GM10847 (cell line): Measurements from ENCODE around the gene RSRC1.

Experiments used
- POLR2A ChIP-seq: IDR thresholded peaks from 2 replicates; pipeline ENCODE4 v1.6.1; 2011; ENCODE audit not compliant: insufficient read length; ENCODE audit errors: extremely low read depth

Gene RSRC1

GRCh38 chr3:158470944-158471638 lies 361.2 kb downstream of the RSRC1 start:
- TF ChIP-seq POLR2A: no peak

DNA sequence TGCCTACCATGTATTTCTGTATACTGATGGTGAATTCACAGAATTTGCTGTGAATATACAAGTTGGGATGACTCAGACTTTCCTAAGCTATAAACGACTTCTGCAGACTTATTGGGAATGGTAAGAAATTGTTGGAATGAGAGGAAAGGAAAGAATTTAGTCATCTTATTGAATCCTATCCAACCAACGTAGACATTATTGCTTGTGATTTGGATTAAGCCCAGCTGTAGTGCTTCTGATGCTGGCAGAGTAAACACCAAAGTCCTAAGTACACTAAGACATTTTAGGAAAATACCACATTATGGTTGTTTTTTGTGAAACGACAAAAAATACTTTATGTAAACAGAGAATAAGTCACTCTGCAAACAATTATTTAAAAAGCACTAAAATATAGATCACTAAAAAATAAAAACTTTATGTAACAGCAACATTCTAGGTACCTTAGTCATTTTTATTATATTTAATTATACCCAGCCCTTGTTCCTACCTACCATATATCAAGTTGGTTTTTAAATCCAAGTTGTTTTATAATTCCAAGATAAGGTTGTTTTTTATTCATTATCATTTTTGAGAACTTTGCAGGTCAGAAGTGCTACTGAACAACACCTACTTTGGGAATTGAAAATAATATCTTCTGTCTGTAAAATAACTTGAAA lies 361.9 kb downstream of the RSRC1 start:
- no peak for TF ChIP-seq POLR2A

GRCh38 chr3:158479051-158479450 lies 369.2 kb downstream of the RSRC1 start:
- TF ChIP-seq POLR2A: no peak

DNA sequence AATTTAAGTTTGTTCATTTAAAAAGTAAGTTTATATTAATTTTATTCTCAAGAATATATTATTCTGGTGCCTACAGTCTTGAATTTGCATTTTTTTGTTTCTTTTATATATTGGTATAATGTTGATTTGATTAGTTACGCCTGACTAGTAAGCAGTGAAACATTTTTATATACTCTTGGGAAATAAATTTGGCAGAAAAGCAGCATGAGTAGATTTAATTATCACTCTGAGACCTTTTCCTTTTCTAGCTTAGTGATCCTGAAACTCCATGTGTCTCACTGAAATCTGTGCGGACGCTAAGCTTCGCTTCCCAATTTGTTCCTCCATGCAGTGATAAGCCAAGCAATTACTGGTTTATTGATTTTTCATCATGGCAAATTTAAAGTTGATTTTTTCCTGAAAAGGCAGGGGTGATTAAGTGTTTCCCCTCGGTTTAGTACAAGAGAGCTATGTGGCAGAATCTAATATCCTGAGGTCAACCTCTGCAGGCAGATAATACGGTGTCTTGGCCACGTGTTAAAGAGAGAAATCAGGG lies 373.9 kb downstream of the RSRC1 start:
- TF ChIP-seq POLR2A: no peak

- no peak for TF ChIP-seq POLR2A
Measured at GRCh38 chr3:158486200-158486599, 376.3 kb downstream of the RSRC1 start.

GRCh38 chr3:158488670-158489069 lies 378.8 kb downstream of the RSRC1 start:
- no peak for TF ChIP-seq POLR2A

DNA sequence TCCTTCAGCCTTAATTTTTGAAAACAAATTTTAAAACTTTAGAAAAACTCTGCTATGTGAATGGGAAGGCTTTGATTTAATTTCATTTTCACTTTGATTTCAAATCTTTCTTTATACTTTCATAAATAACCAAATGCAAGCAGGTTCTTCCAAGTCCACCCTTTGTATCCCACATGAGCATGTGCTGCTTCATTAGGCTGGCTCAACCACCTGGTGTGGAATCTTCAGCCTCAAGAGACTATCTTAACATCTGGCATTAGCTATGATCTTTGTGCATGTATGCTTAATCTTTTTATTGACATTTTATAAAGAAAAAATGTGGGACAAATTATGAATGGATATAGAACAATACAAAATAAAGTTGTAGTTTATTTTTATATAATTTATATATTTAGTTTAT lies 379.3 kb downstream of the RSRC1 start:
- TF ChIP-seq POLR2A: no peak

GRCh38 chr3:158491968-158492367 lies 382.1 kb downstream of the RSRC1 start:
- no peak for TF ChIP-seq POLR2A

- TF ChIP-seq POLR2A: no peak
Measured at GRCh38 chr3:158492685-158493084, 382.8 kb downstream of the RSRC1 start.

GRCh38 chr3:158493931-158494330 lies 384.0 kb downstream of the RSRC1 start:
- no peak for TF ChIP-seq POLR2A

DNA sequence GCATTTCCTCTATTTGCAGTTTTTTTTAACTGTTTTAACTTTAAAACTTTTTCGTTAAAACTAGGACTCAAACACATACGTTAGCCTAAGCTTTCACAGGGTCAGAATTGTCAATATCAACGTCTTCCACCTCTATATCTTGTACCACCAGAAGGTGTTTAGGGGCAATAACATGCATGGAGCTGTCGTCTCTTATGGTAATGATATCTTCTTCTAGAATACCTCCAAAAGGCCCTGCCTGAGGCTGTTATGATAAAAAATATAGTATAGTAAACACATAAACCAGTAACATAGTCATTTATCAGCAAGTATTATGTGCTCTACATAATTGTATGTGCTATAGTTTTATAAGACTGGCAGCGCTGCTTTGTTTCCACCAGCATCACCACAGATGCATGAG lies 384.8 kb downstream of the RSRC1 start:
- TF ChIP-seq POLR2A: no peak

DNA sequence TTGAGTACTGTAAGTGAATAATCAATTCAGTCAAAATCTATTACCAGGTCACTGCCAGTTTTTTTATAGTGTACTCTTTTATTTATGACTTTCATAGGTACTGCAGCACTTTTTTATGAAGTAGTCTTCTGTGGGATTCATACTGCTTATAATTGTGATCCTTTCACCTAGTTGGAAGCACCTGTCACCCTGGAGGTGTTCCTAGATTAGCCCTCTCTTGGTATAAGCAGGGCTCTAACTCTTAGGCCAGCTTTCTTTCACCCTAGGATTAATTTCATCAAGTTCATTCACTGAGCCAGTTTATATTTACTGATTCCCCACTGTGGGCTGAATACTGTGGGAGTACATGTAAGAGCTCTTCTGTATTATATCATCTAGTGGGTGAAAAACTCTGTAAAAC lies 395.2 kb downstream of the RSRC1 start:
- TF ChIP-seq POLR2A: no peak

GRCh38 chr3:158506456-158506855 lies 396.6 kb downstream of the RSRC1 start:
- TF ChIP-seq POLR2A: no peak

DNA sequence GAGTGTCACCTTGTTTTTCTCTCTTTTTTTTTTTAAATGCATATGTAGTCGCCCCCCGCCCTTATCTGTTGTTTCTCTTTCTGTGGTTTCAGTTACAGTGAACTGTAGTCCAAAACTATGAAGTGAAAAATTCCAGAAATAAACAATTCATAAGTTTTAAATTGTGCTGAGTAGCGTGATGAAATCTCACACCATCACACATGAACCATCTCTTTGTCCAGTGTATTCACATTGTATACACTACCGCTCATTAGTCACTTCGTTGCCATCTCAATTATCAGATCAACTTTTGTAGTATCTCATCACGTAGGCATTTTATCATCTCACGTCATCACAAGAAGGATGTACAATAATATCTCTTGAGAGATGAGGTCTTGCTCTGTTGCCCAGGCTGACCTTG lies 398.6 kb downstream of the RSRC1 start:
- no peak for TF ChIP-seq POLR2A

DNA sequence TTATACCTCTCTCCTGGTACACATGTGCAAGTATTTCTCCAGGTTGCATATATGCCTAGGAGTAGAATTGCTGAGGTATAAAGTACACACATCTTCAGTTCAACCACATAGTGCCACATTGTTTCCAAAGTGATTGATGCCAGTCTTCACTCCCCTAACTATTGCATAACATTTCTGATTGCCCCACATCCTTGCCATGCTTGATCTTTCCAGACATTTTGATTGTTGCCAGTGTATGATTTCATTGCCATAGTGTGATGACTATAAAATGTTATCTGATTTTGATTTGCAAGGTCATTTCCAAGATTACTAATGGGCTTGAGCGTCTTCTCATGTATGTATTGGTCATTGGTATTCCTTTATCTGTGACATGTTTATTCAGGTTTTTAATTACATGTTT lies 400.0 kb downstream of the RSRC1 start:
- no peak for TF ChIP-seq POLR2A

DNA sequence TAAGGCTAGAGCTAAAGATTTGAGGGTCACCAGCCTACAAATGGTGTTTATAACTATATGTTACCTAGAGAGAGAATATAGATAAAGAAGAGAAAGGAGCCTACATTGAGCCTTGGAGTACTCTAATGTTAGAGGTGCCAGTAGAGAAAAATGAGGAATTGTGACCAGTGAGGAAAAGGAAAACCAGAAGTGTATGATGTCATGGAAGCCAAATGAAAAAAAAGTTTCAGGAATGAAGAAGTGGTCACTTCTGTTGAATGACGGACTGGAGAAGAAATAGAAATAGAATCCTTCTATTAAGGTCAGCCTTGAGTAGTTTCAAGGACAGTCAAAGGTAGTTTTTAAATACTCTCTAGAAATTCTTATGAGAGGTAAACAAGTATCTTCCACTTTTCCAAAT lies 409.9 kb downstream of the RSRC1 start:
- no peak for TF ChIP-seq POLR2A

DNA sequence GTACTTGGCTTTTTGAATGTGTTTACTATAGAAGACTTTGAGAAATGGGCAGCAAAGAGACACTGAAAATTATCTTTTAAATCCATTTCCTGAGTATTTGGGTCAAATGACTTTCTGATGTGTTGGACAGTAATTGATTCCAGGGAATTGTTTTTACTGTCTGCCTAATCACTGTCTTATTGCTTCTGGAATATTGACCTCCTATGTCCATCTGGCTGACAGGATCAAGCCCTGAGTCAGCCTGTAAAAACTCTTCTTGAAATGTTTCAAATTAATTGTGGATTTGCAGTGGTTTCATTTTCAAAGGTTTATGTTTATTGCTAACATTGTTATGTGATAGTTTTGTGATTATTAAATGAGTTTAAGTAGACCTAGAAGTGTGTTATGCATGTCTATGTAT lies 410.5 kb downstream of the RSRC1 start:
- no peak for TF ChIP-seq POLR2A
